ENCODE results near the gene POLR2A.
A peak's percentile ranks its signal among the peaks of the same experiment; 100 is the strongest.

The POLR2A gene

DNA sequence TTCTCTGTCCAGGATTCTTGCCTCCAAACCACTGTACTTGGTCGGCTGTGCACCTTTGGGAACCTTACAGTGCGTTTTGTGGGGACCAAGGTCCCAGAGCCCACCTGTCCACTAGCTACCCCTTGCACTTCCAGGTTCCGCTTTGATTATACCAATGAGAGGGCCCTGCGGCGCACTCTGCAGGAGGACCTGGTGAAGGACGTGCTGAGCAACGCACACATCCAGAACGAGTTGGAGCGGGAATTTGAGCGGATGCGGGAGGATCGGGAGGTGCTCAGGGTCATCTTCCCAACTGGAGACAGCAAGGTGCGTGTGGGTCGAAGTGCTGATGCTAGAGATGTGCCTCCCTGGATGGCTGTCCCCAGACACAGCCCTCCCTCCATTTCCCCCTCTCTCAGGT is 18.8 kb downstream of the POLR2A start:
- no peak for DNase-seq (ENCODE audit: low read depth in 2 of 2)

GRCh38 chr17:7503521-7503920 is 19.4 kb downstream of the POLR2A start:
- no peak for DNase-seq (ENCODE audit: low read depth in 2 of 2)

GRCh38 chr17:7508145-7508544 is 24.0 kb downstream of the POLR2A start:
- no peak for DNase-seq (ENCODE audit: low read depth in 2 of 2)

- DNase-seq (ENCODE audit: low read depth in 2 of 2) = no peak
Observed at GRCh38 chr17:7508846-7509245, 24.7 kb downstream of the POLR2A start.

DNA sequence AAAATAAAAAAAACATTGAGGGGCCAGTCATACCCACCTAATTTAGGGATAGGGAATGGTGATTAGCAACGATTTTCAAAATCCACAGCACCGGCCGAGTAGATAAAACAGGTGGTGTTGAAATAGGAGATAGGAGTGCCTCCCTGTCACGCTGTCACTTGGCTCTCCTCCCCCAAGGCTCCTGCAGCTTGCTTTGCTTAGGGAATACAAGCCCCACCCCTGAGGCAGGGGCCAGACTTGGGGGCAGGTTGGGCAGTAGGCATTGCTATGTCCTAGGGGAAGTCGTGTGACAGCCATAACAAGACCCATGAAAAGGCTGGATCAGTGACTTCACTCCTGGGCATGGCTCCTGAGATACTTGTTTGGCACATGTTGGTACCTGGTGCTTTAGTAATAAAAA is 25.8 kb downstream of the POLR2A start:
- DNase-seq (ENCODE audit: low read depth in 2 of 2) = no peak

DNA sequence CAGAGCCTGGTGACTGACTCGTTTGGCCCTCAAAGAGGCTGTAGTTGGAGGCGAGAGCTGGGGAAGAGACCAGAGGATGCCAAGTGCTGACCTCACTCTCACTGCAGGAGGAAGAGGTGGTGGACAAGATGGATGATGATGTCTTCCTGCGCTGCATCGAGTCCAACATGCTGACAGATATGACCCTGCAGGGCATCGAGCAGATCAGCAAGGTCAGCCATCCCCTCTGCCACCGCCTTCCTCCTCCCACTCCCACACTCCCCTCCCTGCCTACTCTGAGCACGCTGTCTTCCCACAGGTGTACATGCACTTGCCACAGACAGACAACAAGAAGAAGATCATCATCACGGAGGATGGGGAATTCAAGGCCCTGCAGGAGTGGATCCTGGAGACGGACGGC is 26.9 kb downstream of the POLR2A start:
- DNase-seq (ENCODE audit: low read depth in 2 of 2) = no peak

DNA sequence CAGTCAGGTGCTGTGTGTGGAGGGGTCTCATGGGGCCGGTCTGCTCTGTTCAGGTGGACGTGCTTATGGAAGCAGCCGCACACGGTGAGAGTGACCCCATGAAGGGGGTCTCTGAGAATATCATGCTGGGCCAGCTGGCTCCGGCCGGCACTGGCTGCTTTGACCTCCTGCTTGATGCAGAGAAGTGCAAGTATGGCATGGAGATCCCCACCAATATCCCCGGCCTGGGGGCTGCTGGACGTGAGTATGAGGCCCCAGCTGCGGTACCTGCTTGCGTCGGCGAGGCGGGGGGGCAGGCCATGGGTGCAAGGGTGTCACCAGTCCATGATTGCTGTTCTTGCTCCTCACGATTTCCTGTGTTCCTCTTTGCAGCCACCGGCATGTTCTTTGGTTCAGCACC is 27.9 kb downstream of the POLR2A start:
- DNase-seq (ENCODE audit: low read depth in 2 of 2) = no peak

GRCh38 chr17:7512824-7513540 is 28.8 kb downstream of the POLR2A start:
- no peak for DNase-seq (ENCODE audit: low read depth in 2 of 2)

GRCh38 chr17:7513850-7514419 is 29.8 kb downstream of the POLR2A start:
- DNase-seq (ENCODE audit: low read depth in 2 of 2) = no peak

DNA sequence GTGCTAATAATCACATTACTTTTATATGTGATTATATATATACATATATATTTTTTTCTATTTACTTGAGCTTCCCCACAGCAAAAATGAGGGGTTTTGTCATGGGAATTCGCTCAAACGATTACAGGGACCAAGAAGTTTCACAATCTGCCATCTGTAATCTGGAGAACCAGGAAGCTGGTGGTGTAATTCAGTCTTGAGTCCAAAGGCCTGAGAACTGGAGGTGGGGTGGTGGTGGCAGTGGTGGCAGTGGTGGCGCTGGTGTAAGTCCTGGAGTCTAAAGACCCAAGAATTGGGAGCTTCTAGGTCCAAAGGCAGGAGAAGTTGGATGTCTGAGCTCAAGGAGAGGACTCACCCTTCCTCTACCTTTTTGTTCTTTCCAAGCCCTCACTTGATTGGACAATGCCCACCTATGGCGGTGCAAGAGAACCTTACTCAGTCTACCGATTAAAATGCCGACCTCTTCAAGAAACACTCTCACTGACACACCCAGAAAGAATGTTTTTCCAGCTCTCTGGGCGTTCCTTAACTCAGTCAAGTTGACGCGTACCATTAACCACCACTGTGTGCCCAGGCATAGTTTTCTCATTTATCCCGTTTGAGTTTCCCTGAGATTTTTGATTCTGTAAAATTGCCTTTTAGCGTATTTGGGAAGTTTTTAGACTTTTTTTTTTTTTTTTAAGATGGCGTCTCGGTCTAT is 31.9 kb downstream of the POLR2A start:
- DNase-seq (ENCODE audit: low read depth in 2 of 2) = no peak

GRCh38 chr17:7523033-7523432 is 38.9 kb downstream of the POLR2A start:
- peak; percentile 29 to 35 for DNase-seq (ENCODE audit: low read depth in 2 of 2)

DNA sequence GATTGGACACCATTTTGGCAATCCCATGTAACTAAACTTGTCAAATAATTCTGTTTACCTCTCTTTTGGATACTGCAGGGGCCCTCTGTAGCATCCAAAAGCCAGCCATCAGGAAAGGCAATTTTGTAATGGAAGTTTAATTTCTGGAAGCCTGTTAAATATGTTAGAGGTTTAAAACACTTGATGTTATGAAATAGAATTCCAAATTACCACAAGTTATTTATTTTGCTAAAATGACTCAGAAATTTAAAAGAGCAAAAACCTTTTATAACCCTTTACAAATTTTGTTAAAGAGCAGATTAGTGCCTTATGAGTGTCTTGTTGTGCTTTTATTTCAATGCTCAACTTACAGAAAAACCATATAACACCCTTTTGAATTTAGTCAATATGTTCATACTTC is 44.7 kb downstream of the POLR2A start:
- DNase-seq (ENCODE audit: low read depth in 2 of 2) = no peak

GRCh38 chr17:7530023-7530900 is 46.1 kb downstream of the POLR2A start:
- DNase-seq (ENCODE audit: low read depth in 2 of 2) = no peak

DNA sequence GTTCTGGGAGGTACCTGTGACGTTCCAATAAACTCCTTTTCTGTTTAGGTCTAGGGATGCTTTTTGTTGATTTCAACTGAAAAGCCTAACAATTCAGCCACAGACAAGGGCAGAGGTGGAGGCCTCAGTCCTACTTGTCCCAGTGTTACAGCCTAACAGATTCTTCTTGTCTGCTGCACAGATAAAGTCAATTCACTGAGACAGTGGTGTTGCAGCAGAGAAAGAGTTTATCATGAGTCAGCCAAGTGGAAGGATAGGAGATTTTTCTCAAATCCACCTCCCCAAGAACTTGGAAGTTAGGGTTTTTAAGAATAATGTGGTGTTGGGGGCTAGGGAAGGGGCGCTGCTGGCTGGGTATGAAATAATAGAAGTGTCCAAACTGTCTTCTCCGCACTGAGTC is 53.9 kb downstream of the POLR2A start:
- no peak for DNase-seq (ENCODE audit: low read depth in 2 of 2)

DNA sequence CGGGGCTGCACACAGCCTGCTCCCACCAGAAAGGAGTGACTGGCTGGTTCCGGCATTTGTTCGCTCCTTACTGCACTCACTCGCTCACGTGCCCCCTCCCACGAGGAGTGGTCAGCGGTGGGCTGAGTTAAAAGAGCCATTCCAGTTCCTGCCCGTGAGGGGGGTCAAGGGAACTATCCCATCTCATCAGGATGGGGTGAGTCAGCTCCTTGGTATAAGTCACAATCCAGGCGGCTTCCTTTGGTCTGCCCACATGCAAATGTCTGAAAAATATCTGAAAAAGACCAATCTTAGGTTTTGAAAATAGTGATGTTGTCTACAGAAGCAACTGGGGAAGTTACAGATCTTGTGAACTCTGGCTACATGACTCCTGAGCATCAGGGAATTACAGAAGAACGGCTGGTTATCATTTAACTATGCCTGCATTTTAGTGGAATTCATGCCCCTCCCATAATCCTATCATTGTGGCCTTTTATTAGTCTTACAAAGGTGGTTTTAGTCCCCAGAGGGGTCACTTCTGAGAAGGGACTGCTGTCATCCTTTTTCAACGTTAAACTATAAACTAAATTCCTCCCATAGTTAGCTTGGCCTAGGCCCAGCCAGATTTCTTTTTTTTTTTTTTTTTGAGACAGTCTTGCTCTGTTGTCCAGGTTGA is 54.9 kb downstream of the POLR2A start:
- no peak for DNase-seq (ENCODE audit: low read depth in 2 of 2)

DNA sequence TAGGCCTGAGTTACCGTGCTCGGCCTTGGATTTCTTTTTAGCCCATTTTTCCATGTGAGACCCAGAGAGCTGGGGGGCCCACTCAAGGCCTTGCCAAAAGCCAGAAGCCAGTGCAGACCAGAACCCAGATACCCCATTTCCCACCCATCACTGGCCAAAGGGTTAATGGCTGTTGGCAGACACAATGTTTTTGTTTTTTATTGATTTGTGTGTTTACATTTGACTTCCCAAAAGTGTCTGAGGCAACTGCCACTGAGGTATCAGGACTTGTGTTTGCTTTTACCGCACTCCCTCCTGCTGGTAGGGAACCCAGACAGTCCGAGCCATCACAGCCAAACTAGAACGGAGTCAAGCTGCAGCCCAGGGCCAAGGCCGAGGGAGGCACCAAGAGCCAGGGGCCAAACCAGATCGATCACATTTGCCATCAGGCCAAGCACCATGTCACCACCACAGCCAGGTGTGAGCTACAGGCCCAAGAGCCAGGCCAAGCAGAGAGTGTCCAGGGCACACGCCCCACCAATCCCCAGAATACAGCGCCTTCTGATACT is 57.0 kb downstream of the POLR2A start:
- DNase-seq (ENCODE audit: low read depth in 2 of 2) = no peak

DNA sequence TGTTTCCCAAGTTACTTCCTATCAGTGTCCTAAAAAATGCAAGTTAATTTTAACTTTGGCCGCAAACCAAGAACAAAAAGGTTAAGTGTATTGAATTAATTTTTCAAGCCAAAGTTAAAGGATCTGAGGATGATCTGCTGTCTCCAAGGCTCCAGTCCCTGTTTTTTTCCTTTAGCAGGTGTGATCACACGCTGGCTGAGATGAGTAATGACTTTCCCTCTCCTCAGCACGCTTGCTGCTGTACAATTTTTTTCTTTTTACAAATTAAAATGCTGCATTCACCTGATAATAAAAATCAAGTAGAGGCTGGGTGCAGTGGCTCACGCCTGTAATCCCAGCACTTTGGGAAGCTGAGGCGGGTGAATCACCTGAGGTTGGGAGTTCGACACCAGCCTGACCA is 60.7 kb downstream of the POLR2A start:
- no peak for DNase-seq (ENCODE audit: low read depth in 2 of 2)

- DNase-seq (ENCODE audit: low read depth in 2 of 2) = peak in 1 of 2 donors; percentile 45
Observed at GRCh38 chr17:7548585-7549400, 64.6 kb downstream of the POLR2A start, which contains the start of gene TNFSF12. Gene TNFSF12, plus strand, starts transcription at chr17:7549058. Its CDS starts 96 bp downstream, at chr17:7549154.
